WTC11 (cell line): Measurements from ENCODE around the gene CACNA2D3.

Source experiments
- CREM ChIP-seq: sonication (generic); formaldehyde crosslinking; IDR thresholded peaks from 2 replicates; pipeline ENCODE4 v1.8.1; 2022; ENCODE audit warnings: mild to moderate bottlenecking, missing genetic modification reagents, moderate library complexity
- NR3C1 ChIP-seq: sonication (generic); formaldehyde crosslinking; conservative IDR thresholded peaks from 2 replicates; pipeline ENCODE4 v1.8.1; 2023; ENCODE audit warnings: low read depth, mild to moderate bottlenecking, missing genetic modification reagents
- USF2 ChIP-seq: sonication (generic); formaldehyde crosslinking; IDR thresholded peaks from 2 replicates; pipeline ENCODE4 v1.8.1; 2023; ENCODE audit warnings: mild to moderate bottlenecking, missing genetic modification reagents, moderate library complexity
- ZSCAN18 ChIP-seq: fragments of 250-450 bp; sonication (Bioruptor Pico); IDR thresholded peaks from 2 replicates; pipeline ENCODE4 v2.1.2; 2022; ENCODE audit warnings: mild to moderate bottlenecking, moderate library complexity
- TF ChIP-seq, protein P1 (sequence below): sonication (generic); formaldehyde crosslinking; IDR thresholded peaks from 2 replicates; pipeline ENCODE4 v1.8.0; 2023; ENCODE audit warnings: missing genetic modification reagents, mild to moderate bottlenecking, borderline replicate concordance
- TF ChIP-seq, protein P2 (sequence below): fragments of 200-600 bp; IDR thresholded peaks from 2 replicates; pipeline ENCODE4 v1.8.0; 2022; ENCODE audit warnings: antibody characterized with exemption

DNA sequence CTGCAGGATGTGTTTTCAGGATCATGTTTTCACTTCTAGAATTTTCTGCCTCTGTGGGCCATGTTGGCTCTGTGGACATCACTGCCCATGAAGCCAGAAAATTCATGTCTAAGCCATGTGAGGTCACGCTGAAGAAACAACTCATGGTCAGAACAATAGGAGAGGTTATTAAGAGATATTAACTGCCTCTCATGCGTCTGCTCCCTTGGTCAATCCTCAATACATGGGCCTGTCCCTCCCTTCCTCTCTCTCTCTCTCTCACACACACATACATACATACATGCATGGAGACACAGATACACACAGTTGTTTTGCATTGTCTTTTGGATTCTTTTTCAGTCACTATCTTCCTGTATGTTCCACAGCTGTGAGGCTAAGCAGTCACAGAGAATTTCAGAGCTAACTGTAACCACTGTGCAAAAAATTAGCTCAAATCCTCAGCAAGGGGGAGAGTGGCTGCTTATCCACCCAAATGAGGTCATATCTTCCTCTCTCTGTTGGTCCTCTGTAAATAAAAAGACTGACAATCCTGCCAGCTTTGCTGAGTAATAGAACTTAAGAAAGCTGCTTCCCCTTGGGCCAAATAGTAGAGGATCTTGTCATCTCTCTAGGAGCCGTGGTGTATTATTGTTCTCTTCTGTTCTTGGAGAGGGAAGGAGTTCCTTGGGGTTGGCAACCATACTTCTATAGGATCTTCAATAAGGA is 759.9 kb downstream of the CACNA2D3 start:
- TF ChIP-seq CREM = no peak
- no peak for TF ChIP-seq USF2 (CRISPR knock-in tag)
- TF ChIP-seq NR3C1 (CRISPR knock-in tag) = no peak
- TF ChIP-seq, protein P1, sequence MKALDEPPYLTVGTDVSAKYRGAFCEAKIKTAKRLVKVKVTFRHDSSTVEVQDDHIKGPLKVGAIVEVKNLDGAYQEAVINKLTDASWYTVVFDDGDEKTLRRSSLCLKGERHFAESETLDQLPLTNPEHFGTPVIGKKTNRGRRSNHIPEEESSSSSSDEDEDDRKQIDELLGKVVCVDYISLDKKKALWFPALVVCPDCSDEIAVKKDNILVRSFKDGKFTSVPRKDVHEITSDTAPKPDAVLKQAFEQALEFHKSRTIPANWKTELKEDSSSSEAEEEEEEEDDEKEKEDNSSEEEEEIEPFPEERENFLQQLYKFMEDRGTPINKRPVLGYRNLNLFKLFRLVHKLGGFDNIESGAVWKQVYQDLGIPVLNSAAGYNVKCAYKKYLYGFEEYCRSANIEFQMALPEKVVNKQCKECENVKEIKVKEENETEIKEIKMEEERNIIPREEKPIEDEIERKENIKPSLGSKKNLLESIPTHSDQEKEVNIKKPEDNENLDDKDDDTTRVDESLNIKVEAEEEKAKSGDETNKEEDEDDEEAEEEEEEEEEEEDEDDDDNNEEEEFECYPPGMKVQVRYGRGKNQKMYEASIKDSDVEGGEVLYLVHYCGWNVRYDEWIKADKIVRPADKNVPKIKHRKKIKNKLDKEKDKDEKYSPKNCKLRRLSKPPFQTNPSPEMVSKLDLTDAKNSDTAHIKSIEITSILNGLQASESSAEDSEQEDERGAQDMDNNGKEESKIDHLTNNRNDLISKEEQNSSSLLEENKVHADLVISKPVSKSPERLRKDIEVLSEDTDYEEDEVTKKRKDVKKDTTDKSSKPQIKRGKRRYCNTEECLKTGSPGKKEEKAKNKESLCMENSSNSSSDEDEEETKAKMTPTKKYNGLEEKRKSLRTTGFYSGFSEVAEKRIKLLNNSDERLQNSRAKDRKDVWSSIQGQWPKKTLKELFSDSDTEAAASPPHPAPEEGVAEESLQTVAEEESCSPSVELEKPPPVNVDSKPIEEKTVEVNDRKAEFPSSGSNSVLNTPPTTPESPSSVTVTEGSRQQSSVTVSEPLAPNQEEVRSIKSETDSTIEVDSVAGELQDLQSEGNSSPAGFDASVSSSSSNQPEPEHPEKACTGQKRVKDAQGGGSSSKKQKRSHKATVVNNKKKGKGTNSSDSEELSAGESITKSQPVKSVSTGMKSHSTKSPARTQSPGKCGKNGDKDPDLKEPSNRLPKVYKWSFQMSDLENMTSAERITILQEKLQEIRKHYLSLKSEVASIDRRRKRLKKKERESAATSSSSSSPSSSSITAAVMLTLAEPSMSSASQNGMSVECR = no peak
- no peak for TF ChIP-seq ZSCAN18 (CRISPR knock-in tag)
- TF ChIP-seq, protein P2, sequence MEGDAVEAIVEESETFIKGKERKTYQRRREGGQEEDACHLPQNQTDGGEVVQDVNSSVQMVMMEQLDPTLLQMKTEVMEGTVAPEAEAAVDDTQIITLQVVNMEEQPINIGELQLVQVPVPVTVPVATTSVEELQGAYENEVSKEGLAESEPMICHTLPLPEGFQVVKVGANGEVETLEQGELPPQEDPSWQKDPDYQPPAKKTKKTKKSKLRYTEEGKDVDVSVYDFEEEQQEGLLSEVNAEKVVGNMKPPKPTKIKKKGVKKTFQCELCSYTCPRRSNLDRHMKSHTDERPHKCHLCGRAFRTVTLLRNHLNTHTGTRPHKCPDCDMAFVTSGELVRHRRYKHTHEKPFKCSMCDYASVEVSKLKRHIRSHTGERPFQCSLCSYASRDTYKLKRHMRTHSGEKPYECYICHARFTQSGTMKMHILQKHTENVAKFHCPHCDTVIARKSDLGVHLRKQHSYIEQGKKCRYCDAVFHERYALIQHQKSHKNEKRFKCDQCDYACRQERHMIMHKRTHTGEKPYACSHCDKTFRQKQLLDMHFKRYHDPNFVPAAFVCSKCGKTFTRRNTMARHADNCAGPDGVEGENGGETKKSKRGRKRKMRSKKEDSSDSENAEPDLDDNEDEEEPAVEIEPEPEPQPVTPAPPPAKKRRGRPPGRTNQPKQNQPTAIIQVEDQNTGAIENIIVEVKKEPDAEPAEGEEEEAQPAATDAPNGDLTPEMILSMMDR = no peak
